Urothelium cell line (cell line): ENCODE results near the gene PSD4.

ENCODE experiments used
- DNase-seq: peaks from one replicate; pipeline ENCODE4 v3.0.0; 2011; ENCODE audit warnings: low spot score, mixed read lengths
- FAIRE-seq: peaks from 2 replicates; lab custom pipeline; 2011; peaks lifted over from hg19 to GRCh38; lab: Jason Lieb, UNC

PSD4 gene

DNA sequence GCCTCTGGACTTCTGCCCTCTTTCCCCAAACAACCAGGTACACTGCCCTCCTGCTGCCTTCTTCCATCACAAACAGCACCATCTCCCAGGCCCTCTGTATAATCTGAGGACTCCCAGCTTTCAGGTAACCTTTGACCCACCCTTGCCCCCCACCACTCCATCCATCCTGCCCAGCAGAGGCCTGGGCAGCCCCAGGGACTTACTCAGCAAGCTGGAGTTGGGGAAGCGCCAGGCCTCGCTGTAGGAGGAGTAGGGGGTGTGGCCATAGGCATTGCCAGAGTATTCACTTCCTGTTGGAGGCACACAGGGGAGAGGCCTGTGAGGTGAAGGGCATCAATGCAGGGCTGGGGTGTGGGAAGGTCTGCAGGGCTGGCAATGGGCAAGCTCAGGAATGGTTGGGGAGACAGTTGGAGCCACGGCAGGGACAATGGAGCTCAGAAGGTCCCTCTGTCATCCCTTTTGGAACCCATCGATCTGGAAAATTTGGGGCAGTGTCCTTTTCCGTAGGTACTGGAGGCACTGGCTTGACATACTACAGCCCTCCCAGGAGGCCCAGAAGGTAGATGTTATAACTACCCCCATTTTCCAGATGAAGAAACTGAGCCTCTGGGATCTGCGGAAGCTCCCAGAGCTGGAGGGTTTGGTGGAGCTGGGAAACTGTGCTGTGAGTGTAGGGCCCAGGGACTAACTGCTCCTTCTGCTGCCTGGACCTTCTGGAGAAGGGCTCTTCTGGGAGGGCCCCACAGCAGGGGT lies 46.3 kb downstream of the PSD4 start:
- FAIRE-seq, result no peak
- peak; percentile 43 for DNase-seq

DNA sequence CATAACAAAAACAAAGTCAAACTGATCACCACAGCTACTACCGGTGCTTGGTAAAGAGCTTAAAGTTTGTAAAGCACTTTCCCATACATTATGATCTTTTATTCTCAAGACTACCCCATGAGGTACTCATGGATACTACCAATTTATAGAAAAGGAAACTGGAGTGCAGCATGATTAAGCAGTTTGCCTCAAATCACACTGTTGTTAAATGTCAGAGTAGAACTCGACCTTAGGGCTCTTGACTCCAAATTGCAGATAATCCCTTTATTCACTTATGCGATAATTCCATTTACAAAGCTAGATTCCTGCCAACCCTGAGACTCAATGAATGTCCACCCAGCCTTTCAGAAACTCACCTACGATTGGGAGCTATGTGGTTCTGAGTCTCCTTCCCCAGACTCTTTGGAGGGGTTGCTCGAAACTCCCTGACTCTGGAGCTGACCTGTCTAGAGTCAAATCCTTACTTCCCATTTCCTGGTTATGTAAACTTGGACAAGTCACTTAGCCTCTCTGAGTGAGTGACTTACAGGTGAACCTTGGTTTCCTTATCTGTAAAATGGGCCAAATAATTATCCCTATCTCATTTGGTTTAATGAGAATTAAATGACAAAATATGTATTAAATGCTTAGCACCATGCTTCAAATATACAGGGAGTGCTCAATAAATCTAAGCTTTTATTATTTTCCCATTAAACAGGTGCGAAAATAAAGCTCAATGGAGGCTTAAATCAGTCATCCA lies 47.4 kb downstream of the PSD4 start:
- FAIRE-seq (no peak), DNase-seq (no peak)

DNA sequence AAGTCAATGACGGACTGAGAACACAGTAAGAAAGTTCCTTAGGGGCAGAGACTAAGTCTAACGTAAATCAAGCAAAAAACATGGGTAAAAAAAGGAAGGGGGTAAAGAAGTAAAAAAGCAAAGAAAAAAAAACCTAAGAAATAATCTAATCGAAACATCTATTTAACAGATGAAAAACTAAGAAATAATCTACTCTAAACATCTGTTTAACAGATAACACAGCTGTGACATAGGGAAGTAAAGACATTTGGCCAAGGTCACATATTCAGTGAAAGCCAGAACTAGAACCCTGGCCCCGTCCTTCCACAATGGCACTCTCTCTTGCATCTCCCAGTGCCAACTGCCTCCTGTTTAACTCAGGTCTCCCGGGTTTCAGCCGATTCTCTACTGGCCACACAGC lies 48.1 kb downstream of the PSD4 start:
- DNase-seq (no peak), FAIRE-seq (no peak)

DNA sequence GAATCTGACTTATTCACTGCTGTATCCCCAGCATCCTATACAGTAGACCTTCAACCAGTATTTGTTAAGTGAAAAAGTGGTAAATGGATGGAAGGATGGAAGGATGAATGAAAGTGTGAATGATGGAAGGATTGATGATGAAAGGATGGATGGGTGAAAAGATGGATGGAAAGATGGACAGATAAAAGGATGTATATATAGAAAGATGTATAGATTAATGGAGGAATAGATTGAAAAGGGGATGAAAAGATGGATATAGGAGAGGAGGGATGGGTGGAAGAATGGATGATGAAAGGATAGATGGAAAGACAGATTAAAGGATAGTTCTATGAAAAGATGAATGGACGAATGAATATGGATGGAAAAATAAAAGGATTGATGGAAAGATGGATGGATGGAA lies 50.0 kb downstream of the PSD4 start:
- DNase-seq (no peak), FAIRE-seq (peak; percentile 40)

DNA sequence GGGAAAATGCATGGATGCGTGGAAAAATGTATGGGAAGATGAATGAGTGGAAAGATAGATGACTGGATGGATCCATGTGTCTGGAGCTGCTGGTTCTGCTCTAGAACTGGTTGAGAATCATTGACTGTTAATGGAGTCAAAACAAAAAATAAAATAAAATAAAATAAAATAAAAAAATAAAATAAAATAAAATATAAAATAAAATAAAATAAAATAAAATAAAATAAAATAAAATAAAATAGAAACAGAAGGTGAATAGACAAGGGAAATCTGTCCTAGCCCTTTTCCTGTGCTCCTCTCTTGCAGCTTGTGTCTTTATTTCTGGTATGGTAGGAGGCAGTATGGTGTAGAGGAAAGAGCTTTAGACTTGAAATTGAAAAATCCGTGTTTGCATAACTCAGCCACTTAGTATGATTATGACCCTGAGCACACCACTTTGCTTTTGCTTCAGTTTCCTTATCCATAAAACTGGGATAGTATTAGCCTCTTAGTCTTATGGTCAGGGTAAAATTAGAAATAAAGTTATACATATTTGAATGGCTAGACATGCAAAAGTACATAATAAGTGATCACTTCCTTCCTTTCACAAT lies 51.0 kb downstream of the PSD4 start:
- no peak for FAIRE-seq
- no peak for DNase-seq

DNA sequence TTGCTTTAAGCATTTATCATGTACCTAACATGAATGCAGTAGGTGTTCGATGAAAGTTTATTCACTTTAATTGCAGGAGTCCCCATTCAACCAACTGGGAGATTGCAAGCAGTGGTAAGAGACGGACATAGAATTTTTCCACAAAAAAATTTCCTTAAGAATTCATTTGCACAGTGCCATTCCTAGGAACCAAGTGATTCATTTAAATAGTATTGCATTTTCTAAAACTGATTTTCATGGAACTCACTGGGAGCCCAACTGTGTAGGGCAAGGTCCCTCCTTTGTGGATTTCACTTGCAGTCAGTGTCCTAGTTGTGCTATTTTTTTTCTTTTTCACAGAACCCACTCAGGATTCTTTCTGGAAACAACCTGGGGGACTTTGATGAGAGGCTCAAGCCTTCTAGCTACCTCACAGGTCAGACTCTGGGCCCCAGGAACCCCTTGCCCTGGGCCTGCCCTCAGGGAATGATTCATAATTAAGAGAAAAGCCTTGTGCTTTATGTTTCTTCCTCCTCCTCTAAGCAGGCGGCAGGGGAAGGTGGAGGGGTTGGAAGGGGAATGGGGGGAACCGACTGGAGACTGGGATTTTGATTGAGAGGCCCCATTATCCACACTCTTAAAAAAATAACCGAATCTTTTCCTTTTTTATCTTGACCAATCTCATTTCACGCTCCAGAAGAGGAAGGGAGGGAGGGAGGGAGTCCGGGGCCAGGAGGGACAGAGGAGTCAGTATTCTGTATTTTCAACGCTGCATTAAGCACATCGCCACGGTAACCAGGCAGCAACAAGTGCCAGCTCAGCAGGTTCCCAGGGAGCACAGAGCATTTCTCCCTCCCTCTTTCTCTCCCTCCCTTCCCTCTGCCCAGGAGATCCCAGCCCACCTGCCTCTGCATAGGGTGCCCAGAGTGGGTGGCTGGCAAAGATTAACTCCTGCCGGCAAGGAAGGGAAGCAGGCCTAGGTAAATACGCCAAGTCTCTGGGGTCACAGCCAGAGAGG lies 51.8 kb downstream of the PSD4 start:
- FAIRE-seq, result no peak
- peak; percentile 33 for DNase-seq

DNA sequence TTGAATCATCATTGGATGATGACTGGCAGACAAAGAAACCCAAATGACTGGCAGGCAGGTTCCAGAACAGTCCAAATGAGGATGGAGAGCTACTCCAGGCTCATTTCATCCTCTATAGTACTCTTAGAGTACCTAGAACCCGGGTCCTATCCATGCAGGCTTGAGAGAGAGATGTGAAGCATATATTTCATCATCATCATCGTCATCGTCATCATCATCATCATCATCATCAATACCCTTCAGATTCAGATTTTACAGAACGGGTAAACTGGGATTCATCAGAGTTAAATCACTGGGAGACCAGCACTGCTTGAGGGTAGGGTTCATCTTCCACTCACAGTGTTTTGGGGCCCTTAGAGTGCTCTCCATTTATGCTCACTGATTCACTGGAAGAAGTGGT lies 52.7 kb downstream of the PSD4 start:
- FAIRE-seq (no peak), DNase-seq (no peak)

DNA sequence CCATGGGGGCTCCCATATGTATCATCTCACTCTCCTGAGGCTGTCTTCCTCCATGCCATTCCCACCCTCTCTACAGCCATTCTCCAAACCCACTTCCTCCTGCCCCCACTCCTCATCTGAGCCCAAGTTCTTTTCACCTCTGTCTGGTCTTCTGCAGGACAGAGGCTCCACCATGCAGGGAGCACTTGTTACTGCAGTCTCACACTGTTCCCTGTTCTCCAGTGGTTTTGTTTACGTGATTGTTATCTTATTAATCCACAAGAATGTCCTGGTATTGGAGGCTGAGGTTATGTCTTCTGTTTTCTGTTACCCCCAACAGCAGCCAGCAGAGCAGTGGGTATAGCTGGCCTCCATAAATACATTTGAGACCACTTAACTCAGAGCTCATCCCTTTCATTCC lies 53.5 kb downstream of the PSD4 start:
- DNase-seq (no peak), FAIRE-seq (peak; percentile 50)

DNA sequence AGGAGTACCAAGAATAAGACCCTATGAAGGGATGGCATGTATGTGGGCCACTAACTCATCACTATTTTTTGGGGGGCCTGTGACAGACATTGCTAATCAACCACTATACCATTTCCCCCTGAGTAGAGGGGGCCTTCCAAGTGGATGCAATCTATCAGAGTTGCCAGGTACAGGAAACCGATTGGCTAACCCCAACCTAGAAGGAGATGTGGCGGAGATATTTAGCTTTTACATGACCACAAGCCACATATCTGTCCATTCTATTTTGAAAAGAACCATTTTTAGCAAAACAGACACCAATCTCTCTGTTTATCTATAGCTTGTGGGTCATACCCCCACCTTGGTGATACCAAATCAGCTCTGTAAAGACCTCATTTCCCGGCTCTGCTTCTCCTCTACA lies 53.9 kb downstream of the PSD4 start:
- DNase-seq, result no peak
- no peak for FAIRE-seq

DNA sequence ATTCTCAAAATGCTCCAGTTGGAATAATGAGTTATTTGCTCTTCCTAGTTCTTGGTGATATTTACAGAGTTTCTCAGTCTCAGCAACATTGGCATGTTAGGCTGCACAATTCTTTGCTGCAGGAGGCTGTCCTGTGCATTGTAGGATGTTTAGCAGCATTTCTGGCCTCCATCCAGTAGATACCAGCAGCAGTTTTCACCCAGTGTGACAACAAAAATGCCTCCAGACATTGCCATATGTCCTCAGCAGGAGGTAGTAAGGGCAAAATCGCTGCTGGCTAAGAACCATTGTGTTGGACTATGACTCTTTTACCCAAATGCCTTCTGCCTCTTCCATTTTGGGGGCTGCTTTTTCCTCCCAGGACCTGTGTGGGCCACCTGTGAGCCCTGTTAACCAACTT lies 54.6 kb downstream of the PSD4 start:
- FAIRE-seq, result no peak

DNA sequence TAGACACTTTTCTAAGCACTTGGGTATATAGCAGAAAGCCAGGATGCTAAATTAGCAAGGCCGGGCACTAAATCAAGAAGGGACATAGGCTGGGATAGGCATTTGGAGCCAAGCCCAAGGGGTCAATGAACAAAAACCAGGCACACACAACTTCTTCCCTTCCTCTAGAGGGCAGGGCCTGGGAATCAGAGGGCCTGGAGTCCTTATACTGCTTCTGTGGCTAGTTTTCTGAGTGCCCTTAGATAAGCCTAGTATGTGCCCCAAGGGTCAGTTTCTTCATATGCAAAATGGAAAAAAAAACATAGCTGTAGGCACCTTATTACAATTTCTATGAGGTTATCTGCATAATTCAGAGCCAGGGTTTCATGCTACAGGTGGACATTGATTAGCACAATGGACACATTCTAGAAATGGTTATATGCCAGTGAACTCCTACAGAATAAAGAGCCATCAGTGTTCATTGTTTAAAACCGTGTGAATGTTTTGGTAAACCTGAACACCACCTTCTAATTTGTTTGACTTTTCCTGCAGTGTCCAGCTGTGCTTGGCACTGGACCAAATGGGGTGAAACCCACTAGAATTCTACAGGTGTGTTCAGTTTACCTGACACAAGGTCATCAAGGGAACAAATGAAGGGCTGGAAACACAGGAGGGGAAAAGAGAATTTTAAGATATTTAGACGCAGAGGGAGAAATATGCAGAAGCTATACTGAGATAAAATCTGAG lies 55.4 kb downstream of the PSD4 start:
- FAIRE-seq (no peak), DNase-seq (no peak)

More for the DNA sequence above, 54.6 kb downstream of the PSD4 start:
- DNase-seq, result no peak

DNA sequence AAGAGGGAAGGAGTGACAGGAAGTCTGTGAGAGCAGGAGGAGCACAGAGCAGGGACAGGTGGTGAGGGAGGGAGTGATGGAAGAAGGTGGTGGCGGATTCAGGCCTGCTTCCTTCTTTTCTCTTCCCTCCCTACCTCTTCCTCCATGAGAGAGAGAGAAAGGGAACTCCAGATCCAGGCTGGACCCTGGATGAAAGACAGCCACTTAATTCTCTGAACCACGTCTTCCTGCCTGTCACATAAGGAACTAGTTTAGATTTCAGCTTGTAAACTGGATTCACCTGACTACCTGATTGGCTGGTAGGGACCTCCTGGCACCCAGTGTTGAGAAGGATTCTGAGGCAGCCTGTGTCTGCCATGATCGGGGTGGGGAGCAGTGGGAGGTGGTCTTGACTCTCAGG lies 56.0 kb downstream of the PSD4 start:
- DNase-seq (no peak), FAIRE-seq (peak; percentile 37)

DNA sequence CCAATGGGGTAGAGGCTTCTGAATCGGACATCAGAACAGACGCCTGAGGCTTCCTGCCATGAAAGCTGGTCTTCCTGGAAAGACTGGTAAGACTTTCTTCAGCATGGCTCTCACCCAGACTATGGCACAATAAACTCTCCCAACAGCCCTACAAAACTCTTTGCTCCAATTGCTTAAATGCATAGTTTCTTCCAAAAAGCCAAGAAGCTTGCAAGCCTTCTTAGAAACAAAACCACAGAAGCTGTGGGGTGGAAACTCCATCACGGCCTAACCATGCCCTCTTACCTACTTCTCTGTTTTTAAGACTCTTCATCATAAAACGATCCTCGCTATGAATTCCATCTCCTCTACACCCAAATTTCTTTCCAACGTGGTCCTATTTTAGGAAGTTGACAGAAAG lies 56.8 kb downstream of the PSD4 start:
- no peak for FAIRE-seq
- no peak for DNase-seq

DNA sequence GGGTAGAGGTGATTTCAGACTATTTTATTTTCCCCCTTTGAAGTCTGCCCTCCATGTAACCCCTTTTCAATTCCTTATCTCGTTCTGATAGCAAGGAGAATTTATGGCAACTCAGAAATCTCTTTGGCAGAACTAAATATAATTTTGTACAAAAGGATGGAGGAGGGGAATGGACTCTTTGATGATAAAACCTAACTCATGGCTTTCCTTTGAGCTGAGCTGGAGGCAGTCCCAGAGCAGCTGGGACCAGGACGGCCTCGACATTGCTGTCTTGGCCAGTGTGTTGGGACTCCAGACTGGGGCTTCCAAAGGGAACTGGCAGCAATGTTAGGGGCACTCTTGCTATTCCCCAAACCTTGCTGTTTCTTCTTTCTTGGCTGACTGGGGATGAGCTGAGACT lies 57.3 kb downstream of the PSD4 start:
- no peak for DNase-seq
- FAIRE-seq, result no peak

DNA sequence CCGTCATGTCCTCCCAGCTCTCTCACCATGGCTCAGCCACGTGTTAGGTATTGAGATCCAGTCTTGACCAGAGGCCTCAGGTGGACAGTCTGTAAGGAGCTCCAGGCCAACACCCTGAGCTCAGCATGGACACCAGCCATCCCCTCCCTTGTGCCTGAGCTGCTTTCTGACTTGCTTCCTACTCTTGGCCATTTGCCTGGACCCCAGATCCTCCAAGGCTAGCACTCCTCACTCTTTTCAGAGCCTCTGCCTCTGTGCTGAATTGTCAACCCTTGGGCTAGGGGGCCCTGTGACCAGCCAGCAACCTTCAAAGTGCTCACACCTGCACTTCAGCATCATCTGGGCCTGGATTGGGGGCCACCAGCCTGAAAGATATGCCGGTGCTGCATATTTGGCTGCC lies 58.4 kb downstream of the PSD4 start:
- FAIRE-seq (no peak), DNase-seq (no peak)

DNA sequence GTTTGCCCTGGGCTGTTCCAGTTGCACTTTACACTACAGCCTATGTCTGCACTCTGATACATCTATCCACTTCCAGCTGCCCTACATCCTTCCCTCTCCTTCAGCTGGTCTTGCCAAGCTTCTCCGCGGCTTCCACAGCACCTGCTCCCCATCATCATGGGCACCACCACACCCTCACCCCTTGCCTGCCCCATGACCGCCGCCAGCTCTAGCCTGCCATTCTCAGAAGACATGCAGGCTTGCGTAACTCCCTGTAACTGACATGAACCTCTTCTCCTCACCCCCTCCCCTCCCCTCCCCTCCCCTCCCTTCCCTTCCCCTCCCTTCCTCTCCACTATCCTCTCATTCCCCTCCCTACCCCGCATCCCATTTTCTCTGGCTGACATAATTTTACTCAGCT lies 59.0 kb downstream of the PSD4 start:
- no peak for DNase-seq
- no peak for FAIRE-seq

DNA sequence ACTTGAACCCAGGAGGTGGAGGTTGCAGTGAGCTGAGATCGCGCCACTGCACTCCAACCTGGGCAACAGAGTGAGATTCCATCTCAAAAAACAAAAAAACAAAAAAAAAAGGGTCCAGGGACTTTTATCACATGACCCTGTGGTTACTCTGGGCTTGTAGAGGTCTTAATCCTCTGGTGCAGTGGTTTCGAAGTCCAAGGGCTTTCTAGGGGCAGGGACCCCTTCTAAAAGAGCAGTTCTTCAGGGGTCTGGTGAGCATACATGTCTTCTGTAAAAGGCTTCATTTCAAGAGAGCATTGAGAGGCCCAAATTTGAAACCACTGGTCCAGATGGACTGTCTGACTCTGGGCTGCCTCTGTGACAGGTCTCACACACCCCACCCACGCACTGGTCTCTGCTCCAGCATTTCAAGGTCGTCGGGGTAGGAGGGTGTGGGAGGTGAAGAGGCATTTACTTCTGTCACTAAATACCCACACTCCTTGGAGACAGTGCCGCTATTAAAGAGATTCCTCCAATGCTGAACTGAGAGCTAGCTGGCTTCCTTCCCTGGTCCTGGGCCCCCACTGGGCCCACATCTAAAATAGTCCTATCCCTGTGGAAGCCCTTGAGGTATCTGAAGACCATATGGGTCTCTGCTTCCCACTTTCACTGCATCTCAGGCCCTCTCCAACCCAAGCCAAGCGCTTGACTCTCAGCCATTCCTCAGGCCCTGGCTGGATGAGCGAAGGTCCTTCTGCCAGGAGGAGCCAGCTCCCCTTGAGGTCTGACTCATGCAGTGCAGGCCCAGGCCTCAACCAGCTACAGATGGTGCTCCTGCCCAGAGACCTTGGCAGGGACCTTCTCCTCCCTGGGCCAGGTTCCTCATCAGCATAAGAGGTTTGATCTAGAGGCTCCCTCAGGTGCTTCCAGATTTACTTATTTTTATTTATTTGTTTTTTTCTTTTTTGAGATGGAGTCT lies 60.1 kb downstream of the PSD4 start:
- FAIRE-seq (no peak), DNase-seq (peak; percentile 52)

DNA sequence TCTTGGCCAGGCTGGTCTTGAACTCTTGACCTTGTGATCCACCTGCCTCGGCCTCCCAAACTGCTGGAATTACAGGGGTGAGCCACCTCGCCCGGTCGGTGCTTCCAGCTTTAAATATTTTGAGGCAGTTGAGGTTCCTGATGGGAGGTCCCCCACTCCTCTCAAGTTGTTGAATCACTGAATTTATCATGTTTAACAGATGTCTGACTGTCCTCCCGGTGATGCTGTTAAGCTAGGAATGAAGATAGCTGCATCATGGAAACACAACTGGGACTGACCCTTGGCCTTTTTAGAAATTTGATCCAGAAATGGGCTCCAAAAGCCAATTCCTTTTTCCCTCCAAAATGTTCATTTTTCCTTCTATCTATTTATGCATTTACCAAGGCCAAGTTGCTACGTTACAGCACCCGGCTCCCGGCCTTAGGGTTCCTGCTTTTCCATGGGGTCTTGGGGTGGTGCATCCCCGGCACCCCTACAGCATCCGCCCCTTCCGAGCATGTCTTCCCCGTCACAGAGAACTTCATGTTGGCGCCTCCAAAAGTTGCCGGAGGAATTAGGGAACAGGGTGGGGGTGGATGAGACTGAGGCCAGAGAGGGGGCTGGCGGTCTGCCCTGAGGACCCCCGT lies 61.1 kb downstream of the PSD4 start:
- FAIRE-seq, result no peak
- DNase-seq, result no peak
